Stimulated activated CD4-positive, alpha-beta T cell treated with anti-CD3 and anti-CD28 coated beads, Interleukin-4, amount 100 ng/mL, for 4 hours (primary cell): ENCODE measurements around the gene ATP2C2.
"Not testable (repeated sequence)": the region's sequence is repeated elsewhere in the genome, so short reads cannot be mapped to it uniquely, and the experiment has no call there.

Experiments used
- DNase-seq, 2 experiments: peaks; one replicate each; pipeline ENCODE4 v3.0.0-alpha.2; 2020

The ATP2C2 gene

DNA sequence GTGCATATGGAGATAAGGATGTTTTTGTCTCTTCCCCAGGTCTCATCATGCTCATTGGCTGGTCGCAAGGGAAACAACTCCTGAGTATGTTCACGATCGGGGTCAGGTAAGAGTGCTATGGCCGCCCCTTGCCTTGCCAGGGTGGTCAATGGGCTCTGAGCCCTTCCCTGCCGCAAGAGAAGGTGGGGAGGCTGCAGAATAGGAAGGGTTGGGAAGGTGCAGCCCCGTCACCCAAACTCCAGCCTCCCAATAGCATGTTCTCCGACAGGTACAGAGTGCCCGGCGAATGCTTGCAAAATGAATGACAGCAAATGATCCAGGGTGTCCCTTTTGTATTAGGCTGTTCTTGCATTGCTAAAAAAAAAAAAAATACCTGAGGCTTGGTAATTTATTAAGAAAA lies 57.4 kb downstream of the ATP2C2 start:
- no peak for DNase-seq

DNA sequence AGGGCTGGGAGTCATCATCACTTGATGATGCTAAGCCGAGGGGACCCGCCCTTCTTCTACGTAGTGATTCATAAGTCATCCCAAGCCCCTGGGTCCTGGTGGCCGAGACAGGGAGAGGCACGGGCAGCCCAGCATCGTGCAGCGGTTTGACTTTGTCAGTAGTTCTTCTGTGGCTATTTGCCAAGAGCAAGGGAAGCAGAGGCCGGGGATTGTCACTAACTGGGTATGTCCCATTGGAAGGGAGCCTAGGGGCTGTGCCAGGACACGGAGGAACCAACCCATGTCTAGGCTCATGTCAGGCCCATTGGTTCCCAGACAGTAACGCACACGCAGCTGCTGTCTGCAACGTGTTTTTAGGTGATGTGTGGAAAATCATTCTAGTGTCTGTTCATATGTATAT lies 58.5 kb downstream of the ATP2C2 start:
- DNase-seq: no peak

DNA sequence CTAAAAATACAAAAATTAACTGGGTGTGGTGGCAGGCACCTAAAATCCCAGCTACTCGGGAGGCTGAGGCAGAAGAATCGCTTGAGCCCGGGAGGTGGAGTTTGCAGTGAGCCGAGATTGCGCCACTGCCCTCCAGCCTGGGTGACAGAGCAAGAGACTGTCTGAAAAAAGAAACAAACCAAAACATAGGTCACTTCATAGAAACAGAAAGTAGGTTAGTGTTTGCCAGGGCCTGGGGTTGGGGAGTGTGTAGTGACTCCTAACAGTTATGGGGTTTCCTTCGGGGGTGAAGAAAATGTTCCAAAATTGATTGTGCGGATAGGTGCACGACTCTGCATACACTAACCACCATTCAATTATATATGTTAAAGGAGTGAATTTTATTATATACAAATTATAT lies 59.2 kb downstream of the ATP2C2 start:
- DNase-seq: no peak

DNA sequence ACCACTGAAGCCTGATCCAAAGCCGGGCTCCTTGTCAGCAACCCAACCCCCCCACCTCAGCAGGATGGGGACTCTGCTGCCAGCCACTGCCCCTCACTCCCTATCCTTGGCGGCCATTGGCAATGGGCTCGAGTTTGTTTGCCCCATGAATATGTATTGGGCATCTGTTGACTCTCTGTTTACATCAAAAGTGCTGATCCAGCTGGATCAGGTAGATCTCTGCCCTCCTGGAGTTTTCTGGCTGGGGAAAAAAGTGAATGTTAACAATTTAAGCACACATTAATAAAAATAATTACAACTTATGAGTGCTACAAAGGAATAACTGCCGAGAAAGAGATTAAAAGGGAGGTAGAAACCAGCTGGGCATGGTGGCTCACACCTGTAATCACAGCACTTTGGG lies 62.5 kb downstream of the ATP2C2 start:
- DNase-seq: no peak

DNA sequence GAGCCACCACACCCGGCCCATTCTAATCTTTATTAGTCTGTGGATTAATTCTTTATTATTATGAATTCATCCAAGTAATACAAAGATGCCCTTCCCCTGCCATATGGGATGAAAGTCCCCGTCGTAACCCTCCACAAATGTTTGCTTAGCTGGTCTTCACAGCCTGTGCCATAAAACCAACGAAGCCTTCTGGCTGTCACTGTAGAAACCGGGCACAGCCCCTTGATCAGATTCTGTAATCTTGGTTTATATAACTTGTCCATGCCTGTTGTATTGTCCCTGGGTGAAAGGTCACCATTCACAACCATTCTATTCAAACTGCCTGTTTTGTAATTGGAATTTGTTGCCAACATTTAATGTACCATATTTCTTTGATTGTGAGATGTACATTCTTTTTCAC lies 66.5 kb downstream of the ATP2C2 start:
- no peak for DNase-seq

DNA sequence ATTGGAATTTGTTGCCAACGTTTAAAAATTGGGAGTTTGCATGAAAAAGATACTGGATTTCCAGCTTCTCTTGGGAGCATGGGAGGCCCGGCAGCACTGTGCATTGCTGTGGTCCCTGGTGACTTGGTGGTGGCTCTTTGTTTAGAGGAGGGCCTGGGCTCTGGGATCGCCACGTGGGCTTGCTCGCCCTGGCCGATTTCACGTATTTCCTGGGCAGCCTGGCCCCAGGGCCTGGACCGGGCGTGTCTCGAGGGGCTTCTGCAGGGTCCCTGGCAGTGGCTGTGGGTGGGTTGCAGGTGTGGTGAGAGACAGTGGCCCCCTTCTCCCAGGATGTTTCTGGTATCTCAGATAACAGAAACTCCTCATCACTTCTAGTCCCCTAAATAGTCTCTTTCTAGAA lies 67.9 kb downstream of the ATP2C2 start:
- DNase-seq: no peak

DNA sequence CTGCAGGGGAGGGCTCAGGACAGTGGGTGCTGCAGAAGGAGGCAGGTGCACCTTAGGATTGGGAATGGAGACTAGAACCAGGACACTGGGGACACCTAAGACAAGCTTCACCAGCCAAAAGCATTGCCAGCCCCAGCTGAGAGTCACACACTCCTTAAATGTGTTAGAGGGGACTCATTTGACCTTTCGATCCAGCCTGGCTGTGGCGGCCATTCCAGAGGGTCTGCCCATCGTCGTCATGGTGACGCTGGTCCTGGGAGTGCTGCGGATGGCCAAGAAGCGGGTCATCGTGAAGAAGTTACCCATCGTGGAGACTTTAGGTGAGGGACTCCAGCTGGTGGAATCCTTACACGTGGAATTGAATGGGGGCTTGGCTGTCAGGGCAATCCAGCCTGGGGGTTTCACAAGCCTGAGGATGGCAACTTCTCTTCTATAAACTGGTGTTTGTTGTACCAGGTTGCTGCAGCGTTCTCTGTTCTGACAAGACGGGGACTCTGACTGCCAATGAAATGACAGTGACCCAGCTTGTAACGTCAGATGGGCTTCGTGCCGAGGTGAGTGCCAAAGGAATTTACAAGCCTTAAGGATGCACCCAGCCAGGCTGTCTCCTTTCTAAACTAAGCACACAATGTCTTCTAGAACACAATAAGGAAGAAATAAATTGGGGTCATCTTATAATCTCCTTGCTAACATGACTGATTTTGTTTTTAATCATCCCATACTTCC lies 70.8 kb downstream of the ATP2C2 start:
- no peak for DNase-seq

DNA sequence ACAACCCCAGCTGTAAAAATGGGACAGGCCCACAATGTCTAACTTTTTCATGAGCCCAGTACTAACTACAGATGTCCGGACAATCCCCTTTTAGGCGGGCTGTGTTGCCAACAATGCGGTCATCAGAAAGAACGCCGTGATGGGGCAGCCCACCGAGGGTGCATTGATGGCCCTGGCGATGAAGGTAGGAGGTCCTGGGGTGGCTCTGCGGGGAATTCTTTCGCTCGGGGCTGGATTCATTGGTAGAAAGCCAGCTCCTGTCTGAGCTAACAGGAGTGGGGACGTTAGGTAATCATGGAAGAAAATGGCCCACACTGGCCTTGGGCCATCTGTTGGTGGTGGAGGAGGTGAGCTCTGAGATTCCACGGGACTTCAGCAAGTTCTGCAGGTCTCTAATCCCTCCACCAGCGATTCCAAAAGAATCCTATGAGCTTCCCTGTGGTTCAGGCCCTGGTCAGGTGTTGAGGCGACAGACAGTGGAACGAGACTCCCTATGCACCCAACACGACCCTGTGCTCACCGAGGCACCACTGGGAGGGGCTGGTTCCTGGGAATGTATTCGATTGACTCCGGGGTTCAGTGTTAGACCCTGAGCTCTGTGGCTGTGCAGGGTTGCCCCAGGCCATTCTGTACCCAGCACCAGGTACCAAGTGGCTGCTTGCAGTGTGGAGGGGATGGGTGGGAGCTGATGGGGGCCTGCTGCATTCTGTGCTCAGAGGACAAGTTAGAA lies 74.2 kb downstream of the ATP2C2 start:
- DNase-seq: no peak

DNA sequence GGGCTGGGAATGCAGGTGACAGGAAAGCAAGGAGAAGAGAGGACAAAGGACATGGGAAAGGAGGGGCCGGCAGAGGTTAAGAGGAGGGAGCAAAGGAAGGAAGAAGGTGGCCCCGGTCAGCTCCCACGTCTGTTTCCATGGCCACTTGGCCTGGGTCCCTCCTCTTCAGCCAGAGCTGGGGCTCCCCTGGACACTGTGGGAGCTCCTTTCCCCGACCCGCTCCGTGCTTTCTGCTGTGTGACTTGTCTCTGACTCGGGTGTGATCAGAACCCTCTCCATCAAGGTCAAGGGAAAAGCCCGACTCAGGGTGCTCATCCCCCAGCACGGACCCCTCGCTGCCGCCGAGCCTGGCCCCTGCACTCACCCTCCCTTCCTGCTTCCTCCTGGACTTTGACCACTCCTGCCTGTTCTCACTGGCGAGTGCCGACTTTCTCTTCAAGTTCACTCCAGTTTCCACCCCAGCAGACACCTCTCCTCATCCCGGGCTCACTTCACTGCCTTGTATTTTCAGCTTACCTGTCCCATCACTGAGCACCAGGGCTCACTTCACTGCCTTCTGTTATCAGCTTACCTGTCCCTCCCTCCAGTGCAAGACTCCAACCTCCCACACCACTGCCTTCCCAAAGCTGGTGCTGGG lies 74.9 kb downstream of the ATP2C2 start:
- no peak for DNase-seq

DNA sequence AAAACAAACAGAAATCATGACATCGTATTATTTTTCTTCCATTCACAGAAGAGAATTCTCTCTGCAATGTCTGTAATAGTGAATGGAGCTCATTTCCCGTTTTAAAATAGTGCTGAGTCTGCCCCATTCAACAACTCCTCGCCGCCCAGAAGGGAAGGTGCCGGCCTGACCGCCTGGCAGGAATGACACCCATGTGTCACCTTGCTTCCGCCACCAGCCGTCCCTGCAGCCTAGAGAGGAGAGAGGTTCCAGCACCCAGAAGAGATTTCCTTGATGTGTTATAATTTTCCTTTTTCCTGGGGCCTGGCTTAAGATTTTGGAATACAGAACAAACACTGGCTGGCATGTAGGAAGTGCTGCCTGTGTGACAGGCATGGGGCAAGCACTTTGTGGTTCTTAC lies 76.1 kb downstream of the ATP2C2 start:
- DNase-seq: no peak

DNA sequence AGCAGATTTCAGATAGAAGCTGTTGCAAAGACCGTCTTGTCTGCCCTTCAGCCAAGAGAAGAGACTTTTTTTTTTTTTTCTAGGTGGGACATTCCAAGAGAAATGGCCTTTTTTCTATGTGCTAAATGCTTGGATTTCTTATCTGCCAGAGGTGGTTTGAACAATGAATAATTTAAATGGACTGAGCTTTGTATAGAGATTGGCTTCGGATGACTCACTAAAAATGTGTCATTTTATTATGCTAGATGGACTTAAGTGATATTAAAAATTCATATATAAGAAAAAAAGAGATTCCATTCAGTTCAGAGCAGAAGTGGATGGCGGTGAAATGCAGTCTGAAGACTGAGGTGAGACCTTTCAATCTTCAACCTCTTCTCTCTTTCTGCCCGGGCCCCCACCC lies 77.7 kb downstream of the ATP2C2 start:
- no peak for DNase-seq

DNA sequence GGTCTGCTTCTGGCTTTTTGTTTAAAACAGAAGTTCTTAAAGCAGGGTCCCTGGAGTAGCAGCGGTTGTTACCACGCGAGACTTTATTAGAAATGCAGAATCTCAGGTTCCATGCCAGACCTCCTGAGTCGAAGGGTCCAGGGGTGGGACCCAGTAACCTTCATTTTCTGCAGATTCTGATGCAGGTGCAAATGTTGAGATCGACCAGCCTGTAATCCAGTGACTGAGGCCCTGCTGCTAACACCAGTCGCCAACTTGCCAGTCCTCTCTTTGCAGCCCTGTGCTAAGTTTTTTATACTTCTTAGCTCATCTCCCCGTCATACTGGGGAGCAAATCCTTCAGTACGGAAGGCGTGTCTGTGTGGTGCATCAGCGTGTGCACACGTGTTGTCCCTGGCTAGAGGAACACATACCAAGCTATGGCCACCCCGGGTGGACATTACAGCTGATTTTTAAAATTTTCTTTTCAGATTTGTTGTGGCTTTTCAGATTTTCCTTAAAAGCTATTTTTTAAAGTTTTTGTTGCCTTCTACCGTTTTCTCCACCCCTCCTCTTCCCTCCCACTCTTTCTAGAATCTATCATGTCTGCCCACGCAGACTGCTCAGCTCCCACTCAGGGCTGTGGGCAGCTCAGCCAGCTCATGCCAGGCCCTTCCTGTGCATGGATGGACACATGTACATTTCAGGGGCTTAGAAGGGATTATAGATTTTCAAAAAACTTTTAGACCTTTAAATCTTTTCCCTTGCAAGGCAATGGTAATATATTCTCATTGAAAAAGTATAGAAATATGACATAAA lies 78.5 kb downstream of the ATP2C2 start:
- no peak for DNase-seq

DNA sequence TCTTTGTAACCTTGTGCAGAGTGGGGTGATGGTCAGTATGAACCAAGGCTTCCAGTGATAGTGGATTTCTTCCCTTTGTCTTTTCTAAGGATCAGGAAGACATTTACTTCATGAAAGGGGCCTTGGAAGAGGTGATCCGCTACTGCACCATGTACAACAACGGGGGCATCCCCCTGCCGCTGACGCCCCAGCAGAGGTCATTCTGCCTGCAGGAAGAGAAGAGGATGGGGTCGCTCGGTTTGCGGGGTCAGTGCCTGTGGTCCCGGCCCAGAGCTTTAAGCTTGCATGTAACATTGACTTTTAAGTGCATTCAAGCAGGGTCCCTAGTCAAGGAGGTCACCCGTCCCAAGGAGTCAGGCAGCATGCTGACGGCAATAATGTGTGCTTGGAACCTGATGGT lies 80.1 kb downstream of the ATP2C2 start:
- no peak for DNase-seq

DNA sequence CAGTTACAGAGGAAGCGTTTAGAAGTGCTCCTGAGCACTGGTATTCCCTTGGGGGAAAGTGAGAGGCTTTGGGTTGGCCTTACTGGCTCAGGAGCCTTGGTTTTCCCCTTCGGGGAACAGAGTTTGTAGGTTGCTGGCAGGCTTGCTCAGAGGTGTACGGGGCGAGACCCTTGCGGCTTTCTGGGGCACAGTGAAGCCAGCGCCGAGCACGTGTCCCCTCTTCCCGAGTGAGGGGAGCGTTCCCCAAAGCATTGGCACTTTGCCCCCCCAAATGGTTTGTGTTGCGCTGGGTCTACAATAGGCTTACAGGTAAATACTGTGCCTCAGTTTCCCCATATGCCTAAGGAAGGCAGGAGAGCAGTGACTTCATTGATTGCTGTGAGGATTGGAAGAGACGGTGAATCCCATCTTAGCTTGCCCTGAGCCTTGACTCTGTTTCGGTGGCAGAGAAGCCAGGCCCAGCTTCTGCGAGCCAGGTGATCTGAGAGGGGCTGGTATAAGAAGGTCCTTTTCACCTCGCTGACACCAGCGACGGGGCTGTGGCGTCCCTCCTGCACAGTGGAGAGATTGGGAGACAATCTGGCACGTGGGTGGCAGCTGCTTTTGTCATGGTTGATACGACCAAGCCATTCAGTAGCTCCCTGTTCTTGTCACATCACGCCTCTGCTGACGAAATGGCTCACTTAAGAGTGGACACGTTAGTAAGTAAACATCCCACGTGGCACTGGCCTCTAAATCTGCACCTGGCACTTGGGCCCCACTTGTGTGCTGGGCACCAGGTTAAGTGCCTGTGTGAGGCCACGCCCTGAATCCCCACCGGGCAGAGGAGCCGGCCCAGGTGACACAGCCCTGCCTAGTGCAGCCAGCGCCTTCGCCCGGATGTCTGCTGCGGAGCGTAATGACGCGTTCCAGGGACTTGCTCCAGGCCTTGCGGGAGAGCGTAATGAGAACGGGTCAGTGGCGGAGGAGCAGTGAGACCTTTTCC lies 81.1 kb downstream of the ATP2C2 start:
- DNase-seq: no peak

DNA sequence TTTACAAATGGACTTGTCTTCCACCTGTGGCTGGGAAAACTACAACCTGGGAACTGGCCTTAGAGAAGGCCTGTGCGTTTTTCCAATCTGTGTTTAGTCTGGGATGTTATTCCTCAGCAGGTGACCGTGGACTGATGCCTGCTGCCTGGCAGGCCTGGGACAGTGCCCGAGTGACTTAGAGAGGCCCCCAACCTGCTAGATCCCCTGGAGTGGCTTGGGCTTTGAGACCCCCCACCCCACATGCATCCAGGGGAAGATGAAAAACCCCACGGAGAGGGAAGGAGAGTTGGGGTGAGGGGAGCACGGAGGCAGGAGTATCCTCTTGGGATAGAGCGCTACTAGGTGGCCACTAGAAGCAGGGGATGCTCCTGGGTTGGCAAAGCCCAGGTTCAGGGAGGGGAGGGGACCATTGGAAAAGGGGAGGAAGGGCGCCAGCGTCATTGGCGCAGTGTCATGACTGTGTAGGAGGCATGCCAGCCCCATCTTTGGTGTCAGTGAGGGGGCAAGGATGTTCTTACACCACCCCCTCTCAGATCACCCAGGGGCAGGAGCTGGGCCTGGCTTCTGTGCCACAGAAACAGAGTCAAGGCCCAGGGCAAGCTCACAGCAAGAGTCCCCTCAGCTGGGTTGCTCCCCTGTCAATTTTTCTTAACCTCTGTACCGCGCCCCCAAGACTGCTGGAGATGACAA lies 82.0 kb downstream of the ATP2C2 start:
- DNase-seq: no peak

DNA sequence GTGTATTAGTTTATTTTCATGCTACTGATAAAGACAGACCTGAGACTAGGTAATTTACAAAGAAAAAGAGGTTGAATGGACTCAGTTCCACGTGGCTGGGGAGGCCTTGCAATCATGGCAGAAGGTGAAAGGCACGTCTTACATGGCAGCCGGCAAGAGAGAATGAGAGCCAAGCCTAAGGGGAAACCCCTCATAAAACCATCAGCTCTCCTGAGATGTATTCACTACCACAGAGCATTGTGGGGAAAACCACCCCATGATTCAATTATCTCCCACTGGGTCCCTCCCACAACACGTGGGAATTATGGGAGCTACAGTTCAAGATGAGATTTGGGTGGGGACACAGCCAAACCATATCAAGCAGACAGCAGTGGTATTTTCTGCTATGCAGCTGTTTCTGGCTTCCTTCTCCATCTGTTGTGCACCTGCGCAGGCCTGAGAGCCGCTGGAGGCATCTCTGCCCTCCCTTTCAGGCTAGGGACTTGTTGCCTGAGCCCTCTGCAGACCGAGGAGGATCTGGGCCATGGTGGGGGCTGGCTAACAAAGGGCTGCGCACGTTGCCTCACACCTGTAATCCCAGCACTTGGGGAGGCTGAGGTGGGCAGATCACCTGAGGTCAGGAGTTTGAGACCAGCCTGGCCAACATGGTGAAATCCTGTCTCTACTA lies 82.8 kb downstream of the ATP2C2 start:
- not testable (repeated sequence) for DNase-seq

DNA sequence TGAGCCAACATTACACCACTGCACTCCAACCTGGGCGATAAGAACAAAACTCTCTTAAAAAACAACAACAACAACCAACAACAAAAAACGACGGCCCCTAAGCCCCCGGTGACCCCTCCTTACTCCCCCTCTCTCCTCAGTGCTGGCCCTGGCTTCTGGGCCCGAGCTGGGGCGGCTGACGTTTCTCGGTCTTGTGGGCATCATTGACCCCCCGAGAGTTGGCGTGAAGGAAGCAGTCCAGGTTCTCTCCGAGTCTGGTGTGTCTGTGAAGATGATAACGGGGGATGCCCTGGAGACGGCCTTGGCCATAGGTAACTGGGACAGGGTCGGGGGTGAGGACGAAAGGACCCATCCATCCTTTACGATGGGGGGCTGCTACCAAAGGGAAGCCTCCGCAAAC lies 83.4 kb downstream of the ATP2C2 start:
- no peak for DNase-seq

DNA sequence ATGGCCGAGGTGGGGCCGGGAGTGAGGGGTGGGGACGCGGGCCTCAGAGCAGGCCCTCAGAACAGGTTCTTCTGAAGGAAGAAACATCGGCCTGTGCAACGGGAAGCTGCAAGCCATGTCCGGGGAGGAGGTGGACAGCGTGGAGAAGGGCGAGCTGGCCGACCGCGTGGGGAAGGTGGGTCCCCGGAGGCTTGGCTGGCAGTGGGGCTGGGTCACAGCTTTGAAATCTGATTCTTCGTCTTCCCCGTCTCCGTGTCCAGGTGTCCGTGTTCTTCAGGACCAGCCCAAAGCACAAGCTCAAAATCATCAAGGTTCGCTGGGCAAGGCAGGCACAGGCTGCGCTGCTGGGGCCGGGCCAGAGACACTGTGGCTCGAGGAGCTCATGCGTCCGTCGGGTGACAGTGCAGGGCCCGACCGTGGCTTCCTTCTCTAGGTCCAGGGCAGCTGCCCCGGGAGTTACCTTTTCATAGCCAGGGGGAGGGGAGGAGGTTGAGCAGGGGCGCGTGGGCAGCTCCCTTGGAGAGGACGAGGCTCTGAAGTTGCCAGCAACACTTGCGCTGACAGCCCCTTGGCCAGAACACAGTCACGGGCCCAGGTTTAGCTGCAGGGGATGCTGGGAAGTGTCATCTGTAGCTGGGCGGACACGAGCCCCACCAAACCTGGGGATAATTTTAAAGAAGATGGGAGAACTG lies 84.9 kb downstream of the ATP2C2 start:
- DNase-seq: no peak

DNA sequence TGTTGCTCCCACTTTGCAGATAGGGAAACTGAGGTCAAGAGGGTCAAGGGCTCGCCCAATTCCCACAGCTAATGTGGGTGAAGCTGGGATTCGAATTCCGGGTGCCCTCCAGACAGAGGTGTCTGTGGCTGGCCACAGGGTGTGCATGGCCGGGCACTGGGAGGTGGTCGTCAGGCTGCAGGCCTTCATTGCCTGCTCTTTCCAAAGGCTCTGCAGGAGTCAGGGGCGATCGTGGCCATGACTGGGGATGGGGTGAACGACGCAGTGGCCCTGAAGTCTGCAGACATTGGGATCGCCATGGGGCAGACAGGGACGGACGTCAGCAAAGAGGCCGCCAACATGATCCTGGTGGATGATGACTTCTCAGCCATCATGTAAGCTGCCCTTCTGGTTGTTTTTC lies 86.3 kb downstream of the ATP2C2 start:
- no peak for DNase-seq

DNA sequence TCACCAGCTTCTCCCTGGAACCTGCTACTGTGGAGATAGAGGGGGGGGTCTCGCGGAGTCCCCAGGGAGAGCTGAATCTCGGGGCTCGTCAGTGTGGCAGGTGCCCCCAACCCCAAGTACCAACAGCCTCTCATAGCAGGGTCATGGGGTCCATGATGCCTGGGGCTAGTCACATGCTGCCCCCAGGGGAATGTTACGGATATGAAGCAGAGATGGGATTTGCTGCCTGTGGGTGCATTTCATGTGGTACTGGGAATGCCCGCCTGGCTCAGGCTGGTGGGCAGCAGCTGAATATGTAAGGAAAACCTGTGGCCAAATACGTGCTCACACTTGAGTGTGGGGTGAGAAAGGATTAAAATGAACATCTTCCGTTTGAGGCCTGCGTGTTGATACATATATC lies 86.7 kb downstream of the ATP2C2 start:
- no peak for DNase-seq
